ENCODE measurements around the gene KDR.
A peak's percentile ranks its signal among the peaks of the same experiment; 100 is the strongest.

The KDR gene

GRCh38 chr4:55158957-55159356 lies 33.6 kb upstream of the KDR start:
- no peak overlapping the region for H2BK120ac ChIP-seq (ENCODE audit: low read depth, low read length)
- H3K18ac ChIP-seq (ENCODE audit: low read depth in 1 of 2, low read length in 2 of 2): no peak overlapping the region
- no peak overlapping the region for H4K8ac ChIP-seq (ENCODE audit: low read length)
- 96% methylated on average over 2 of the region's 3 CpGs for WGBS
- no peak overlapping the region for H2BK5ac ChIP-seq (ENCODE audit: low read depth, low read length, poor library complexity, severe bottlenecking)
- H2AK5ac ChIP-seq (ENCODE audit: low read length, severe bottlenecking): no peak overlapping the region
- no peak overlapping the region for H2BK15ac ChIP-seq (ENCODE audit: low read depth, poor library complexity, severe bottlenecking)
- peaks cover 0 to 15% of the 10 kb centered on the region in 2 experiments for H3K27me3 ChIP-seq (ENCODE audit: control insufficient read depth in 1 of 2, insufficient read depth in 1 of 2, low read length in 2 of 2)
- H2AFZ ChIP-seq (ENCODE audit: low read depth, low read length): no peak overlapping the region
- no peak overlapping the region for H4K91ac ChIP-seq (ENCODE audit: low read length)
- H3K79me1 ChIP-seq (replicated peaks; ENCODE audit: low read length, poor library complexity, severe bottlenecking): no peaks in the 10 kb centered on the region
- no peaks in the 10 kb centered on the region for H3K36me3 ChIP-seq (ENCODE audit: control insufficient read depth in 1 of 2, insufficient read depth in 2 of 2, low read depth in 1 of 2, low read length in 2 of 2)
- H3K4me3 ChIP-seq (ENCODE audit: insufficient read depth in 1 of 2, low read depth in 1 of 2, low read length in 2 of 2): no peak overlapping the region
- no peak overlapping the region for H2BK12ac ChIP-seq (ENCODE audit: low read length in 2 of 2)
- H3K27ac ChIP-seq (ENCODE audit: low read length, poor library complexity, severe bottlenecking): no peak overlapping the region
- no peaks in the 10 kb centered on the region for H3K4me1 ChIP-seq (ENCODE audit: control insufficient read depth, insufficient read depth, low read depth, low read length)
- no peak for DNase-seq
- H3K9ac ChIP-seq (ENCODE audit: low read length): no peak overlapping the region
- H3K4ac ChIP-seq (ENCODE audit: low read depth in 1 of 2, low read length in 2 of 2): no peak overlapping the region
- H3K4me2 ChIP-seq (ENCODE audit: low read length, poor library complexity, severe bottlenecking): no peak overlapping the region
- no peak overlapping the region for H3K23ac ChIP-seq (ENCODE audit: low read length in 2 of 2)
- H3K9me3 ChIP-seq (ENCODE audit: control insufficient read depth, low read length): no peaks in the 10 kb centered on the region
- no peak overlapping the region for H3K14ac ChIP-seq (ENCODE audit: low read length in 2 of 2)

GRCh38 chr4:55157559-55158277 lies 32.3 kb upstream of the KDR start:
- no peak overlapping the region for H2AK5ac ChIP-seq (ENCODE audit: low read length, severe bottlenecking)

GRCh38 chr4:55154933-55155332 lies 29.5 kb upstream of the KDR start:
- Histone ChIP-seq H3K9me3 (ENCODE audit: control insufficient read depth, low read length) (no peaks in the 10 kb centered on the region), H2BK120ac (ENCODE audit: low read depth, low read length) (no peak overlapping the region), H3K4ac (ENCODE audit: low read depth in 1 of 2, low read length in 2 of 2) (no peak overlapping the region), H2BK12ac (ENCODE audit: low read length in 2 of 2) (no peak overlapping the region), H3K18ac (ENCODE audit: low read depth in 1 of 2, low read length in 2 of 2) (no peak overlapping the region), H2BK5ac (ENCODE audit: low read depth, low read length, poor library complexity, severe bottlenecking) (no peak overlapping the region), H3K23ac (ENCODE audit: low read length in 2 of 2) (no peak overlapping the region), H3K36me3 (ENCODE audit: control insufficient read depth in 1 of 2, insufficient read depth in 2 of 2, low read depth in 1 of 2, low read length in 2 of 2) (no peaks in the 10 kb centered on the region), H2AK5ac (ENCODE audit: low read length, severe bottlenecking) (no peak overlapping the region), H3K9ac (ENCODE audit: low read length) (no peak overlapping the region), H2AFZ (ENCODE audit: low read depth, low read length) (no peak overlapping the region), H3K27me3 (ENCODE audit: control insufficient read depth in 1 of 2, insufficient read depth in 1 of 2, low read length in 2 of 2) (peaks cover 0 to 15% of the 10 kb centered on the region in 2 experiments), H3K14ac (ENCODE audit: low read length in 2 of 2) (no peak overlapping the region), H4K91ac (ENCODE audit: low read length) (no peak overlapping the region), H3K27ac (ENCODE audit: low read length, poor library complexity, severe bottlenecking) (no peak overlapping the region), H4K8ac (ENCODE audit: low read length) (no peak overlapping the region), H3K4me3 (ENCODE audit: insufficient read depth in 1 of 2, low read depth in 1 of 2, low read length in 2 of 2) (no peak overlapping the region), H2BK15ac (ENCODE audit: low read depth, poor library complexity, severe bottlenecking) (no peak overlapping the region), H3K79me1 (replicated peaks; ENCODE audit: low read length, poor library complexity, severe bottlenecking) (no peaks in the 10 kb centered on the region), H3K4me1 (ENCODE audit: control insufficient read depth, insufficient read depth, low read depth, low read length) (no peaks in the 10 kb centered on the region), H3K4me2 (ENCODE audit: low read length, poor library complexity, severe bottlenecking) (no peak overlapping the region)
- DNase-seq: no peak
- WGBS: no CpG with 5 or more reads among the region's 1 CpG

More at GRCh38 chr4:55157559-55158277, 32.3 kb upstream of the KDR start:
- Histone ChIP-seq H4K8ac (ENCODE audit: low read length) (no peak overlapping the region), H2BK5ac (ENCODE audit: low read depth, low read length, poor library complexity, severe bottlenecking) (no peak overlapping the region), H3K9me3 (ENCODE audit: control insufficient read depth, low read length) (no peaks in the 10 kb centered on the region), H3K4me3 (ENCODE audit: insufficient read depth in 1 of 2, low read depth in 1 of 2, low read length in 2 of 2) (peak overlapping the region in 1 of 2 experiments; percentile 65), H4K91ac (ENCODE audit: low read length) (no peak overlapping the region), H3K23ac (ENCODE audit: low read length in 2 of 2) (no peak overlapping the region), H3K9ac (ENCODE audit: low read length) (no peak overlapping the region), H3K27me3 (ENCODE audit: control insufficient read depth in 1 of 2, insufficient read depth in 1 of 2, low read length in 2 of 2) (peaks cover 0 to 15% of the 10 kb centered on the region in 2 experiments), H2BK120ac (ENCODE audit: low read depth, low read length) (no peak overlapping the region), H3K27ac (ENCODE audit: low read length, poor library complexity, severe bottlenecking) (no peak overlapping the region), H2BK12ac (ENCODE audit: low read length in 2 of 2) (no peak overlapping the region), H3K4ac (ENCODE audit: low read depth in 1 of 2, low read length in 2 of 2) (no peak overlapping the region), H3K4me1 (ENCODE audit: control insufficient read depth, insufficient read depth, low read depth, low read length) (no peaks in the 10 kb centered on the region), H3K4me2 (ENCODE audit: low read length, poor library complexity, severe bottlenecking) (no peak overlapping the region), H3K14ac (ENCODE audit: low read length in 2 of 2) (no peak overlapping the region), H2AFZ (ENCODE audit: low read depth, low read length) (no peak overlapping the region), H3K18ac (ENCODE audit: low read depth in 1 of 2, low read length in 2 of 2) (no peak overlapping the region), H3K79me1 (replicated peaks; ENCODE audit: low read length, poor library complexity, severe bottlenecking) (no peaks in the 10 kb centered on the region), H2BK15ac (ENCODE audit: low read depth, poor library complexity, severe bottlenecking) (no peak overlapping the region), H3K36me3 (ENCODE audit: control insufficient read depth in 1 of 2, insufficient read depth in 2 of 2, low read depth in 1 of 2, low read length in 2 of 2) (no peaks in the 10 kb centered on the region)
- no peak for DNase-seq
- whole genome bisulfite sequencing: 96% methylated on average over 44 of the region's 45 CpGs

DNA sequence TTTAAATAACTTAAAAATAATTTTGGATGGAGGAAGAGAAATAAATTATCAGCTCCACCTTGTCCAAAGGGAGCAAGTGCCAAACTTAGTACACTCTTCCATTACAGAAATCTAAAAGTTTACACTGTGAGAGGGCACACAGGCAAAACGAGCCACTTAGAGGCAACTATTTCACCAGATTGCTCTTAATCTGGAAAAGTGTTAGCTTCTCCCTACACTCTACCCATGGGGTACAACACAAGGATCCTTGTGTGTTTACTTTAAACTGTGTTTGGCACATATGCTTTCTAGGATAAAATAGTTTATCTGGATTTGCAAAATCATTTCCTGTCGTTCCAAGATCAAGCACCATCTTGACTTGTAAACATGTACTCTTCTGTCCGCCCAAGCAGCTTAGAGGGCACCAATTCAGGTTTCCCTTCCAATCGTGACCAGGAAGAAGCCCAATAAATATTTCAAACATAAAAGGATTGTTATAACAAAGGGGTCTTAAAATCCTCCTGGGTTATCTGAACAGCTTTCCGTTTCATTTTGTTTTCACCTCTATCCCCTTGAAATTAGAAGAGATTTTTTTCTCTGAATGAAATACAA lies 29.0 kb upstream of the KDR start:
- no peak overlapping the region for H2AFZ ChIP-seq (ENCODE audit: low read depth, low read length)
- no peak overlapping the region for H3K9ac ChIP-seq (ENCODE audit: low read length)
- H3K4ac ChIP-seq (ENCODE audit: low read depth in 1 of 2, low read length in 2 of 2): no peak overlapping the region
- no peak overlapping the region for H3K27ac ChIP-seq (ENCODE audit: low read length, poor library complexity, severe bottlenecking)
- no peak overlapping the region for H2BK12ac ChIP-seq (ENCODE audit: low read length in 2 of 2)
- no peak overlapping the region for H4K8ac ChIP-seq (ENCODE audit: low read length)
- H3K36me3 ChIP-seq (ENCODE audit: control insufficient read depth in 1 of 2, insufficient read depth in 2 of 2, low read depth in 1 of 2, low read length in 2 of 2): no peaks in the 10 kb centered on the region
- no peak overlapping the region for H2BK15ac ChIP-seq (ENCODE audit: low read depth, poor library complexity, severe bottlenecking)
- no peak overlapping the region for H4K91ac ChIP-seq (ENCODE audit: low read length)
- no peak overlapping the region for H3K23ac ChIP-seq (ENCODE audit: low read length in 2 of 2)
- no peak for DNase-seq
- no peaks in the 10 kb centered on the region for H3K9me3 ChIP-seq (ENCODE audit: control insufficient read depth, low read length)
- peaks cover 0 to 15% of the 10 kb centered on the region in 2 experiments for H3K27me3 ChIP-seq (ENCODE audit: control insufficient read depth in 1 of 2, insufficient read depth in 1 of 2, low read length in 2 of 2)
- no peak overlapping the region for H2BK5ac ChIP-seq (ENCODE audit: low read depth, low read length, poor library complexity, severe bottlenecking)
- H2BK120ac ChIP-seq (ENCODE audit: low read depth, low read length): no peak overlapping the region
- H3K79me1 ChIP-seq (replicated peaks; ENCODE audit: low read length, poor library complexity, severe bottlenecking): no peaks in the 10 kb centered on the region
- H3K4me1 ChIP-seq (ENCODE audit: control insufficient read depth, insufficient read depth, low read depth, low read length): no peaks in the 10 kb centered on the region
- no peak overlapping the region for H3K4me2 ChIP-seq (ENCODE audit: low read length, poor library complexity, severe bottlenecking)
- H3K14ac ChIP-seq (ENCODE audit: low read length in 2 of 2): no peak overlapping the region
- H3K18ac ChIP-seq (ENCODE audit: low read depth in 1 of 2, low read length in 2 of 2): no peak overlapping the region
- H2AK5ac ChIP-seq (ENCODE audit: low read length, severe bottlenecking): no peak overlapping the region
- H3K4me3 ChIP-seq (ENCODE audit: insufficient read depth in 1 of 2, low read depth in 1 of 2, low read length in 2 of 2): no peak overlapping the region
- 36% methylated on average over 1 of the region's 5 CpGs for WGBS
